H1 (cell line): ENCODE results near the gene KPNA1. TPM values are rescaled to one million over a fixed set of nuclear protein-coding genes. Genes with fewer than 3 reads are reported as not detected.

Experiments
- CTCF ChIA-PET: fragments of 300-600 bp; sonication (Branson Sonifier 250); formaldehyde crosslinking; loops from one replicate; lab custom pipeline; 2021; ENCODE audit not compliant: partially characterized antibody; lab: Charles Lee
- POLR2A ChIA-PET: fragments of 300-600 bp; sonication (Branson Sonifier 250); formaldehyde crosslinking; loops from one replicate; lab custom pipeline; 2021; ENCODE audit warnings: inconsistent platforms; ENCODE audit not compliant: partially characterized antibody; lab: Charles Lee
- DNase-seq, 2 experiments: peaks; one replicate each; pipeline versions ENCODE4 v3.0.0 to v3.0.0-alpha.2; 2010 to 2022; ENCODE audit warnings: low spot score in 2 of 2, low read depth in 1 of 2, mixed read lengths in 1 of 2
- FAIRE-seq: peaks from 2 replicates; lab custom pipeline; 2011; peaks lifted over from hg19 to GRCh38; lab: Jason Lieb, UNC
- H2AFZ ChIP-seq: 2 replicates; pipeline ENCODE4 v1.8.1; 2012; ENCODE audit warnings: low read length, inconsistent platforms
- H2AK5ac ChIP-seq: 2 replicates; pipeline ENCODE4 v1.6.1; 2013; ENCODE audit warnings: low read depth, low read length
- H2BK120ac ChIP-seq: replicated peaks from 2 replicates; pipeline ENCODE3; 2013; ENCODE audit warnings: low read depth, low read length, inconsistent platforms
- H2BK12ac ChIP-seq: 2 replicates; pipeline ENCODE4 v1.6.1; 2013; ENCODE audit warnings: low read depth, low read length
- H2BK15ac ChIP-seq: 2 replicates; pipeline ENCODE4 v1.6.1; 2013; ENCODE audit warnings: low read length
- H2BK20ac ChIP-seq: 2 replicates; pipeline ENCODE4 v1.6.1; 2013; ENCODE audit warnings: low read length
- H2BK5ac ChIP-seq: 2 replicates; pipeline ENCODE4 v1.6.1; 2013; ENCODE audit warnings: low read depth, low read length
- H3K14ac ChIP-seq: 2 replicates; pipeline ENCODE4 v1.6.1; 2013; ENCODE audit warnings: inconsistent platforms; ENCODE audit not compliant: insufficient read length
- H3K18ac ChIP-seq: 2 replicates; pipeline ENCODE4 v1.6.1; 2013; ENCODE audit warnings: low read length; ENCODE audit errors: extremely low read depth
- H3K23ac ChIP-seq: 2 replicates; pipeline ENCODE4 v1.6.1; 2013; ENCODE audit warnings: inconsistent platforms; ENCODE audit not compliant: insufficient read length
- H3K23me2 ChIP-seq: 2 replicates; pipeline ENCODE4 v1.6.1; 2013; ENCODE audit warnings: low read depth, low read length
- H3K27ac ChIP-seq: 2 replicates; pipeline ENCODE4 v1.6.1; 2011; ENCODE audit warnings: low read depth, low read length, inconsistent platforms
- H3K27me3 ChIP-seq, 4 experiments: replicated peaks in 1 of 4; 1 replicate in 1 of 4; 2 replicates in 3 of 4; pipeline versions ENCODE4 v1.6.1 to v1.8.1; 2011 to 2013; ENCODE audit warnings: low read length in 3 of 4, mild to moderate bottlenecking in 3 of 4, inconsistent platforms in 2 of 4, mixed read lengths in 2 of 4, moderate library complexity in 1 of 4; ENCODE audit not compliant: control insufficient read depth in 3 of 4, insufficient read depth in 3 of 4; ENCODE audit errors: extremely low read depth in 1 of 4
- H3K36me3 ChIP-seq, 4 experiments: 2 replicates each; pipeline versions ENCODE4 v1.6.1 to v1.8.1; 2011 to 2013; ENCODE audit warnings: mild to moderate bottlenecking in 4 of 4, low read length in 3 of 4, moderate library complexity in 2 of 4, control low read depth in 1 of 4, inconsistent platforms in 1 of 4; ENCODE audit not compliant: insufficient read depth in 4 of 4, control insufficient read depth in 2 of 4
- H3K4ac ChIP-seq: replicated peaks from 2 replicates; pipeline ENCODE3; 2013; ENCODE audit warnings: low read length, low read depth, mixed read lengths, inconsistent platforms; ENCODE audit not compliant: insufficient read length
- H3K4me1 ChIP-seq, 4 experiments: replicated peaks in 1 of 4; 1 replicate in 1 of 4; 2 replicates in 3 of 4; pipeline versions ENCODE4 v1.6.1 to v1.8.1; 2011 to 2013; ENCODE audit warnings: low read length in 3 of 4, inconsistent platforms in 2 of 4, mixed read lengths in 1 of 4; ENCODE audit not compliant: insufficient read depth in 4 of 4, control insufficient read depth in 3 of 4
- H3K4me2 ChIP-seq, 2 experiments: 2 replicates each; pipeline versions ENCODE4 v1.6.1 to v1.8.1; 2011 to 2013; ENCODE audit warnings: low read depth in 2 of 2, low read length in 2 of 2, control low read depth in 1 of 2, inconsistent platforms in 1 of 2, mild to moderate bottlenecking in 1 of 2; ENCODE audit not compliant: insufficient read depth in 1 of 2
- H3K4me3 ChIP-seq, 4 experiments: fragments of 200-600, 300-600 bp in 1 of 4; sonication (generic), shearing (Covaris generic), sonication (Bioruptor Twin) in 1 of 4; 2 replicates each; pipeline versions ENCODE4 v1.5.1 to v1.8.1; 2011 to 2016; ENCODE audit warnings: low read length in 4 of 4, low read depth in 3 of 4, control low read depth in 2 of 4, inconsistent platforms in 2 of 4, mild to moderate bottlenecking in 2 of 4, mixed read lengths in 1 of 4, moderate library complexity in 1 of 4; ENCODE audit not compliant: insufficient read depth in 2 of 4; ENCODE audit errors: extremely low read depth in 1 of 4
- H3K56ac ChIP-seq: replicated peaks from 2 replicates; pipeline ENCODE3; 2013; ENCODE audit warnings: low read depth, mild to moderate bottlenecking, mixed read lengths, low read length, inconsistent platforms; ENCODE audit not compliant: insufficient read length
- H3K79me1 ChIP-seq: 2 replicates; pipeline ENCODE4 v1.6.1; 2013; ENCODE audit warnings: low read depth, low read length, control low read depth
- H3K79me2 ChIP-seq, 2 experiments: 2 replicates each; pipeline versions ENCODE4 v1.6.1 to v1.8.1; 2012 to 2013; ENCODE audit warnings: low read length in 2 of 2, mild to moderate bottlenecking in 2 of 2, inconsistent platforms in 1 of 2; ENCODE audit not compliant: insufficient read depth in 2 of 2, control insufficient read depth in 1 of 2
- H3K9ac ChIP-seq, 4 experiments: replicated peaks in 1 of 4; 1 replicate in 1 of 4; 2 replicates in 3 of 4; pipeline versions ENCODE4 v1.6.1 to v1.8.1; 2011 to 2013; ENCODE audit warnings: low read depth in 3 of 4, low read length in 3 of 4, control low read depth in 2 of 4, mild to moderate bottlenecking in 2 of 4, moderate library complexity in 2 of 4, inconsistent platforms in 1 of 4; ENCODE audit errors: extremely low read depth in 1 of 4
- H3K9me3 ChIP-seq, 2 experiments: 2 replicates each; pipeline versions ENCODE4 v1.6.1 to v1.8.1; 2012 to 2013; ENCODE audit warnings: mild to moderate bottlenecking in 2 of 2, moderate library complexity in 2 of 2, control low read depth in 1 of 2, inconsistent platforms in 1 of 2, low read depth in 1 of 2, low read length in 1 of 2, mixed read lengths in 1 of 2; ENCODE audit not compliant: insufficient read depth in 2 of 2
- H4K20me1 ChIP-seq, 2 experiments: replicated peaks in 1 of 2; 2 replicates each; pipeline versions ENCODE3 to v1.8.1; 2011 to 2013; ENCODE audit warnings: inconsistent platforms in 2 of 2, low read length in 2 of 2, mild to moderate bottlenecking in 1 of 2; ENCODE audit not compliant: insufficient read depth in 2 of 2, control insufficient read depth in 1 of 2
- H4K5ac ChIP-seq: 2 replicates; pipeline ENCODE4 v1.6.1; 2013; ENCODE audit warnings: low read length, low read depth, mixed read lengths, inconsistent platforms; ENCODE audit not compliant: insufficient read length
- H4K8ac ChIP-seq: 2 replicates; pipeline ENCODE4 v1.8.0; 2013; ENCODE audit warnings: mild to moderate bottlenecking, moderate library complexity, low read length, inconsistent platforms; ENCODE audit not compliant: insufficient read depth; ENCODE audit errors: extremely low read depth
- H4K91ac ChIP-seq: replicated peaks from 2 replicates; pipeline ENCODE3; 2013; ENCODE audit warnings: low read length, mixed read lengths, inconsistent platforms; ENCODE audit not compliant: insufficient read length
- BRCA1 ChIP-seq: IDR thresholded peaks from 2 replicates; pipeline ENCODE4 v1.6.1; 2012; ENCODE audit warnings: low read depth, low read length, improper control_type of control experiment
- CBX8 ChIP-seq: fragments of 300-800, 300-1000 bp; sonication (generic); IDR thresholded peaks from 2 replicates; pipeline ENCODE4 v1.7.1; 2016; ENCODE audit warnings: low read depth, low read length, borderline replicate concordance
- CHD2 ChIP-seq: IDR thresholded peaks from 2 replicates; pipeline ENCODE4 v1.6.1; 2012; ENCODE audit warnings: low read length, improper control_type of control experiment
- CREB1 ChIP-seq: IDR thresholded peaks from 2 replicates; pipeline ENCODE4 v1.6.1; 2012; ENCODE audit warnings: inconsistent platforms
- HDAC6 ChIP-seq: IDR thresholded peaks from one replicate; pipeline ENCODE4 v1.7.1; 2012; ENCODE audit warnings: low read depth, mild to moderate bottlenecking, inconsistent platforms, low read length, moderate library complexity
- KDM1A ChIP-seq: fragments of 200-600, 300-600 bp; sonication (generic); IDR thresholded peaks from 2 replicates; pipeline ENCODE4 v1.7.1; 2016; ENCODE audit warnings: mild to moderate bottlenecking, low read length, borderline replicate concordance
- RFX5 ChIP-seq: IDR thresholded peaks from 2 replicates; pipeline ENCODE4 v1.6.1; 2011; ENCODE audit warnings: low read depth, low read length, improper control_type of control experiment, borderline replicate concordance
- SIN3A ChIP-seq, 2 experiments: IDR thresholded peaks in 1 of 2; conservative IDR thresholded peaks in 1 of 2; 2 replicates each; pipeline ENCODE4 v1.6.1; 2011 to 2012; ENCODE audit warnings: low read length in 2 of 2, improper control_type of control experiment in 1 of 2, low read depth in 1 of 2, mild to moderate bottlenecking in 1 of 2
- SIRT6 ChIP-seq: IDR thresholded peaks from one replicate; pipeline ENCODE4 v1.7.1; 2012; ENCODE audit warnings: low read length, inconsistent platforms
- YY1 ChIP-seq: IDR thresholded peaks from 2 replicates; pipeline ENCODE4 v1.6.1; 2011; ENCODE audit warnings: low read depth, mild to moderate bottlenecking, low read length
- WGBS, 2 experiments: shearing (Covaris generic) in 1 of 2; methylation state at CpG; one replicate each; pipeline versions ENCODE4 v1.1.6 to v1.1.7; 2013 to 2015; ENCODE audit warnings: low lambda C conversion rate in 2 of 2, mixed read lengths in 2 of 2, inconsistent platforms in 1 of 2, low coverage in 1 of 2, missing lambda C conversion rate in 1 of 2; ENCODE audit not compliant: insufficient replicate concordance in 2 of 2, insufficient coverage in 1 of 2, insufficient read length in 1 of 2; ENCODE audit errors: extremely low coverage in 1 of 2, missing lambda C conversion rate in 1 of 2; 5-methylcytosine and 5-hydroxymethylcytosine counted together
- polyA plus RNA-seq, 7 experiments: library from polyadenylated mRNA; depleted of rRNA in 3 of 7; stranded (reverse) in 5 of 7; unstranded in 2 of 7; fragments of >200 nt in 5 of 7; fragments of 200-250 nt in 2 of 7; gene quantifications; 1 replicate in 5 of 7; 2 replicates in 1 of 7; 4 replicates in 1 of 7; pipeline versions ENCODE4 v1.2.1 to v1.2.3, GENCODE V29; 2011 to 2013; ENCODE audit warnings: missing spikeins in 2 of 7, mixed read lengths in 2 of 7
- total RNA-seq: library from RNA; stranded (reverse); fragmentation: NEBNext Ultra II Directional; extraction: Animal tissue kit (Norgen Biotek cat#: 25700); gene quantifications from 2 replicates; pipeline ENCODE4 v1.2.1, GENCODE V29; 2021
- TF ChIP-seq, protein P1 (sequence below): IDR thresholded peaks from 2 replicates; pipeline ENCODE4 v1.6.1; 2012; ENCODE audit warnings: inconsistent platforms
- TF ChIP-seq, protein P2 (sequence below): IDR thresholded peaks from 2 replicates; pipeline ENCODE4 v1.6.1; 2012; ENCODE audit warnings: inconsistent platforms

The KPNA1 gene
- total and polyA plus RNA-seq, 2 of the 8 experiments (the other 6 are each of a cell fraction or from before 2014, with no cell fraction given), result 14.8 to 63.0 TPM

DNA sequence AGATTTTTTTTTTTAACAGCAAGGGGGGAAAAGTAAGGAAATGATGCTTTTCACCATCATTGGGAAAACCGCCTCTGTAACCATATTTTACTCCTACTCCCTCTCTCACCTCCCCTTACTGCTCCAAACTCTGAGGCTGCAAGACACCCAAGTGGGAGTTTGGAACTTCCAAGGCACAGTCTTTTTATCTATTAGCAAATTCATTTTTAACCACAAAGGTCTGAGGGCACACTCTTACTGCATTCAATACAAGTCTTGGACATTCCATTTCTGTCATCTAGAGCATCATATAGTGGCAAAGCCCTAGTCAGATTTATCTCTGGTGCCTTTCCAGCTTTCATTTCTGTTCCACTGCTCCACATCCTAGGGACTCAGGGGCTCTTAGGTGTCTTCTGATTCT is 117.5 kb downstream of the KPNA1 start:
- no peaks in the 10 kb centered on the region for H3K4me1 ChIP-seq
- H3K9ac ChIP-seq, result no peak overlapping the region
- DNase-seq (no peak), FAIRE-seq (no peak)
- H3K4ac ChIP-seq, result no peak overlapping the region
- H2BK15ac ChIP-seq, result no peak overlapping the region
- no peaks in the 10 kb centered on the region for H3K9me3 ChIP-seq
- no peak overlapping the region for H4K5ac ChIP-seq
- no peak overlapping the region for H2BK120ac ChIP-seq
- CTCF ChIA-PET, result interaction anchor here (0.7 kb wide), 1 partner anchor 282 kb away, joined by 3 read pairs; no protein-coding TSS in a partner anchor
- H3K23me2 ChIP-seq, result no peaks in the 10 kb centered on the region
- POLR2A ChIA-PET, result no interaction called here
- H2BK5ac ChIP-seq, result no peak overlapping the region
- 79% methylated on average over 1 of the region's 1 CpG; no CpG with 5 or more reads in 1 of the 2 experiments for WGBS, 2 experiments
- H3K27ac ChIP-seq, result no peak overlapping the region
- H3K79me1 ChIP-seq, result no peaks in the 10 kb centered on the region; the same call in 1 of the 2 replicates
- H2AK5ac ChIP-seq, result no peak overlapping the region
- no peak overlapping the region for H2BK12ac ChIP-seq
- no peak overlapping the region for H2BK20ac ChIP-seq
- no peak overlapping the region for H2AFZ ChIP-seq
- H4K20me1 ChIP-seq, result no peaks in the 10 kb centered on the region
- H3K23ac ChIP-seq, result no peak overlapping the region
- no peaks in the 10 kb centered on the region for H3K27me3 ChIP-seq
- no peaks in the 10 kb centered on the region; a peak in 2 of 8 replicates for H3K36me3 ChIP-seq
- 0 out of 4 replicates have a peak, but pooled peaks cover 0 to 2% of the 10 kb centered on the region in 2 experiments for H3K79me2 ChIP-seq
- H3K18ac ChIP-seq, result no peak overlapping the region
- H4K8ac ChIP-seq, result no peak overlapping the region
- H4K91ac ChIP-seq, result no peak overlapping the region
- no peak overlapping the region for H3K56ac ChIP-seq
- no peak overlapping the region for H3K4me2 ChIP-seq
- no peak overlapping the region for H3K14ac ChIP-seq
- H3K4me3 ChIP-seq, result no peak overlapping the region
- TF ChIP-seq KDM1A (no peak), CREB1 (no peak), YY1 (no peak), RFX5 (no peak), CBX8 (no peak), CHD2 (no peak), BRCA1 (no peak), SIN3A (conservative IDR thresholded peaks at IDR 0.05 in 1 of 2, IDR thresholded peaks at IDR 0.05 in 1 of 2; ENCODE audit: low read depth in 1 of 2, low read length in 2 of 2) (no peak), SIRT6 (no peak), HDAC6 (no peak)
- TF ChIP-seq, protein P1, sequence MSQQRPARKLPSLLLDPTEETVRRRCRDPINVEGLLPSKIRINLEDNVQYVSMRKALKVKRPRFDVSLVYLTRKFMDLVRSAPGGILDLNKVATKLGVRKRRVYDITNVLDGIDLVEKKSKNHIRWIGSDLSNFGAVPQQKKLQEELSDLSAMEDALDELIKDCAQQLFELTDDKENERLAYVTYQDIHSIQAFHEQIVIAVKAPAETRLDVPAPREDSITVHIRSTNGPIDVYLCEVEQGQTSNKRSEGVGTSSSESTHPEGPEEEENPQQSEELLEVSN, result no peak
- TF ChIP-seq, protein P2, sequence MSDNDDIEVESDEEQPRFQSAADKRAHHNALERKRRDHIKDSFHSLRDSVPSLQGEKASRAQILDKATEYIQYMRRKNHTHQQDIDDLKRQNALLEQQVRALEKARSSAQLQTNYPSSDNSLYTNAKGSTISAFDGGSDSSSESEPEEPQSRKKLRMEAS, result no peak
